DND-41 (cell line): ENCODE results near the gene IQGAP2.
"Not testable (repeated sequence)": the region's sequence is repeated elsewhere in the genome, so short reads cannot be mapped to it uniquely, and the experiment has no call there.

Source experiments
- ATAC-seq: fragments of 200-7000 bp; cut with Tn5 transposase; 3 replicates; pipeline ENCODE4 v1.9.1; 2021; ENCODE audit warnings: low read depth; ENCODE audit not compliant: insufficient read depth
- DNase-seq: peaks from one replicate; pipeline ENCODE4 v3.0.0-alpha.2; 2020
- H2AFZ ChIP-seq: 2 replicates; pipeline ENCODE4 v1.6.0; 2012; ENCODE audit warnings: low read depth, low read length
- H3K27ac ChIP-seq: 2 replicates; pipeline ENCODE4 v1.5.1; 2012; ENCODE audit warnings: low read length, inconsistent platforms
- H3K27me3 ChIP-seq: fragments of 200-600 bp; sonication (generic); 2 replicates; pipeline ENCODE4 v1.6.0; 2012; ENCODE audit warnings: low read length, mild to moderate bottlenecking, inconsistent platforms; ENCODE audit not compliant: insufficient read depth, poor library complexity
- H3K36me3 ChIP-seq: 2 replicates; pipeline ENCODE4 v1.5.1; 2012; ENCODE audit warnings: low read length, inconsistent platforms; ENCODE audit not compliant: insufficient read depth
- H3K4me1 ChIP-seq: 2 replicates; pipeline ENCODE4 v1.5.1; 2012; ENCODE audit warnings: mild to moderate bottlenecking, low read length; ENCODE audit not compliant: insufficient read depth
- H3K4me2 ChIP-seq: 2 replicates; pipeline ENCODE4 v1.6.0; 2012; ENCODE audit warnings: mild to moderate bottlenecking, moderate library complexity, low read length, inconsistent platforms; ENCODE audit not compliant: insufficient read depth
- H3K4me3 ChIP-seq, 2 experiments: fragments of 200-600 bp in 1 of 2; shearing (Covaris generic) in 1 of 2; 2 replicates each; pipeline ENCODE4 v1.5.1; 2012 to 2016; ENCODE audit warnings: inconsistent platforms in 2 of 2, low read length in 2 of 2, mild to moderate bottlenecking in 2 of 2, low read depth in 1 of 2, moderate library complexity in 1 of 2
- H3K79me2 ChIP-seq: 2 replicates; pipeline ENCODE4 v1.6.0; 2012; ENCODE audit warnings: low read length, inconsistent platforms; ENCODE audit not compliant: insufficient read depth
- H3K9ac ChIP-seq: 2 replicates; pipeline ENCODE4 v1.6.0; 2012; ENCODE audit warnings: low read depth, mild to moderate bottlenecking, inconsistent platforms, low read length, moderate library complexity
- H3K9me3 ChIP-seq: 2 replicates; pipeline ENCODE4 v1.5.1; 2012; ENCODE audit warnings: low read length, moderate library complexity, mild to moderate bottlenecking, inconsistent platforms; ENCODE audit not compliant: insufficient read depth, severe bottlenecking
- H4K20me1 ChIP-seq: 2 replicates; pipeline ENCODE4 v1.6.0; 2012; ENCODE audit warnings: low read length; ENCODE audit not compliant: insufficient read depth
- CTCF ChIP-seq: IDR thresholded peaks from 2 replicates; pipeline ENCODE4 v1.5.1; 2012; ENCODE audit warnings: borderline replicate concordance, low read length, moderate library complexity, mild to moderate bottlenecking; ENCODE audit not compliant: poor library complexity, severe bottlenecking; ENCODE audit errors: extremely low read depth
- EZH2 ChIP-seq: IDR thresholded peaks from 3 replicates; pipeline ENCODE4 v1.6.1; 2012; ENCODE audit warnings: borderline replicate concordance, low read depth, mild to moderate bottlenecking, moderate library complexity, low read length, inconsistent platforms; ENCODE audit not compliant: severe bottlenecking

IQGAP2 gene

DNA sequence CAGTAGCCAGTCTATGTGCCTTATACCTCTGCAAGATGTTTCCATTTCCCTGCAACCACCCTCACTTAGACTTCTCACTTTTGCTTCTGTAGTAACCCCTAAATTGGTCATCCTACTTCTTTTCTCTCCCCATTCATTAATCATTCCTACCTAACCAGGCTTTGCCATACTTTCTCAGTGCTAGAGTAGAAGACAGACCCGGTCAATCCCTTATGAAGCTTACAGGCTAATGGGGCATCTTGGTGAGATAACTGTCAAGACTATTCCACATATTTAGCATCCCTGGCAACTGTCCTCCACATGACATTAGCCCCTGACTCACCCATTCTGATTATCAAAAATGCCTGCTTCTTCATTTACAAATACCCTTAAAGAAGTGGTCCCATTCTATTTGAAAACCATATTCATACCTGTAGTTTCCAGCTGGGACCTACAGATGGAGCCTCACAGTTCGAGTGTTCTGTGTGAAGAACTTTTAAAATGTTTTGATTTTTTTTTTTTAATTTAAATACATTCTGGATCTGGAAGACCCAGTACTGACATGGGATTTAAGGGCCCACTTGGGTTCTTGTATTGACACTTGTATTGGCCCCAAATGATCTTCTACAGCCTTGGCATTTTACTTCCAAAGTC, 199.1 kb downstream of the IQGAP2 start:
- Histone ChIP-seq H2AFZ (no peak overlapping the region), H3K4me2 (no peak overlapping the region), H4K20me1 (no peaks in the 10 kb centered on the region), H3K27ac (no peak overlapping the region), H3K4me3 (no peak overlapping the region), H3K27me3 (no peaks in the 10 kb centered on the region), H3K79me2 (no peaks in the 10 kb centered on the region), H3K4me1 (no peaks in the 10 kb centered on the region), H3K9ac (no peak overlapping the region), H3K36me3 (no peaks in the 10 kb centered on the region), H3K9me3 (no peaks in the 10 kb centered on the region)
- DNase-seq: no peak
- TF ChIP-seq CTCF: no peak
- no peak for TF ChIP-seq EZH2
- ATAC-seq: no peak

GRCh38 chr5:76603991-76604390, 200.9 kb downstream of the IQGAP2 start:
- not testable (repeated sequence) for H3K36me3 ChIP-seq, H3K4me3 ChIP-seq, H3K27ac ChIP-seq, H3K79me2 ChIP-seq, ATAC-seq, H3K9ac ChIP-seq, DNase-seq, H3K4me1 ChIP-seq, H2AFZ ChIP-seq, H3K4me2 ChIP-seq, H3K27me3 ChIP-seq, H3K9me3 ChIP-seq, H4K20me1 ChIP-seq

DNA sequence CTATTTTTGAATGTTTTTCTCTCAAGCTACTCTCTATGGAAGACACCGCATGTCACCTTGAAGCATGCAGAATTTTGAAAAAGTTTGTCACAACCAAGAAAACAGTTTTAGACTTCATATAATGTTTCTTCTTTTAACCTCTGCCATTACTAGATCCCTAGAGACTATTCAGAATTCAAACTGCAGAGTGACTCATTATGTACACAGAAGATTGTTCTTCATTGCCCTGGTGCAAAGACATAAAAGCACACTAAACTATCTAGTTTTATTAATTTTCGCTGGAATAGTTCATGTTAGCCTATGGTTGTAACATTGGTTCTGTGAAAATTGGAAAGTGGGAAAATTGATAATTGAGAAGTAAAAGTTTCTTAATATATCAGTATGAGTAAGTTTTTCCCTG, 201.8 kb downstream of the IQGAP2 start:
- Histone ChIP-seq H3K36me3 (no peaks in the 10 kb centered on the region), H4K20me1 (no peaks in the 10 kb centered on the region), H2AFZ (no peak overlapping the region), H3K9me3 (no peaks in the 10 kb centered on the region), H3K4me1 (no peaks in the 10 kb centered on the region), H3K4me2 (no peak overlapping the region), H3K27me3 (no peaks in the 10 kb centered on the region), H3K27ac (no peak overlapping the region), H3K9ac (no peak overlapping the region), H3K79me2 (no peaks in the 10 kb centered on the region), H3K4me3 (no peak overlapping the region)
- DNase-seq (no peak), ATAC-seq (no peak)
- TF ChIP-seq EZH2 (no peak), CTCF (no peak)

GRCh38 chr5:76606701-76607100, 203.6 kb downstream of the IQGAP2 start:
- H3K27me3 ChIP-seq: no peaks in the 10 kb centered on the region
- H3K4me3 ChIP-seq: no peak overlapping the region
- H3K27ac ChIP-seq: no peak overlapping the region
- H4K20me1 ChIP-seq: no peaks in the 10 kb centered on the region
- DNase-seq (no peak), ATAC-seq (no peak)
- H3K36me3 ChIP-seq: no peaks in the 10 kb centered on the region
- no peak for TF ChIP-seq EZH2
- TF ChIP-seq CTCF: no peak
- no peaks in the 10 kb centered on the region for H3K79me2 ChIP-seq
- no peaks in the 10 kb centered on the region for H3K9me3 ChIP-seq
- no peaks in the 10 kb centered on the region for H3K4me1 ChIP-seq
- no peak overlapping the region for H2AFZ ChIP-seq
- H3K4me2 ChIP-seq: no peak overlapping the region
- H3K9ac ChIP-seq: no peak overlapping the region
